ENCODE data around the gene ACSF2. TPM values are rescaled to one million over a fixed set of nuclear protein-coding genes. Genes with fewer than 3 reads are reported as not detected.
A peak's percentile ranks its signal among the peaks of the same experiment; 100 is the strongest.

ACSF2 gene
- total RNA-seq, 1 experiment from 2014 or later = 72.7 TPM

- Histone ChIP-seq H3K9me2 (replicated peaks; ENCODE audit: low read length) (no peaks in the 10 kb centered on the region), H3K27ac (ENCODE audit: low read length) (no peak overlapping the region), H3K4me3 (ENCODE audit: low read length) (no peak overlapping the region), H2AFZ (ENCODE audit: low read length) (no peak overlapping the region), H4K20me1 (ENCODE audit: low read length) (no peaks in the 10 kb centered on the region), H3K9ac (ENCODE audit: low read length) (no peak overlapping the region), H3K9me3 (ENCODE audit: low read length) (no peaks in the 10 kb centered on the region), H3K36me3 (ENCODE audit: low read depth, low read length) (peaks cover 3% of the 10 kb centered on the region; the same call in 1 of the 2 replicates), H3K79me2 (ENCODE audit: low read length) (0 out of 2 replicates have a peak, but pooled peaks cover 4% of the 10 kb centered on the region), H3K4me1 (ENCODE audit: insufficient read depth, low read length) (peaks cover 29% of the 10 kb centered on the region), H3K27me3 (ENCODE audit: low read length) (no peaks in the 10 kb centered on the region), H3F3A (ENCODE audit: low read length, unreplicated experiment) (no peaks in the 10 kb centered on the region), H3K4me2 (ENCODE audit: low read length) (no peak overlapping the region)
- CTCF ChIA-PET = interaction anchor here (0.6 to 1.0 kb wide), 2 partner anchors 14 to 43 kb away, joined by 3 to 4 read pairs; partner anchors contain the start of gene LRRC59
- ATAC-seq (peak; percentile 27), DNase-seq (peak; percentile 38)
- POLR2A ChIA-PET (ENCODE audit: unreplicated experiment) = no interaction called here
- BruUV-seq (replicated peaks) = no TSS peak
- intact Hi-C loops (cut with micrococcal nuclease) = no loop called here
- TF ChIP-seq EZH2 (IDR thresholded peaks at IDR 0.05; ENCODE audit: low read length, unreplicated experiment) (no peak), CTCF (conservative IDR thresholded peaks at IDR 0.05; ENCODE audit: low read depth, low read length) (no peak), EZH2phosphoT487 (IDR thresholded peaks at IDR 0.05; ENCODE audit: borderline replicate concordance, low read length) (no peak)
These were observed 14.3 kb downstream of the ACSF2 start for GRCh38 chr17:50440172-50440837.

- ChIA-PET POLR2A (ENCODE audit: unreplicated experiment) (no interaction called here), CTCF (interaction anchor here (1.0 kb wide), 1 partner anchor 44 kb away, joined by 4 read pairs; the partner anchor contains the start of gene LRRC59)
- Histone ChIP-seq H3K4me1 (ENCODE audit: insufficient read depth, low read length) (peaks cover 29% of the 10 kb centered on the region), H3K79me2 (ENCODE audit: low read length) (0 out of 2 replicates have a peak, but pooled peaks cover 4% of the 10 kb centered on the region), H3K27me3 (ENCODE audit: low read length) (no peaks in the 10 kb centered on the region), H2AFZ (ENCODE audit: low read length) (no peak overlapping the region), H3F3A (ENCODE audit: low read length, unreplicated experiment) (no peaks in the 10 kb centered on the region), H3K27ac (ENCODE audit: low read length) (no peak overlapping the region), H3K4me3 (ENCODE audit: low read length) (no peak overlapping the region), H3K9me3 (ENCODE audit: low read length) (no peaks in the 10 kb centered on the region), H4K20me1 (ENCODE audit: low read length) (no peaks in the 10 kb centered on the region), H3K9ac (ENCODE audit: low read length) (no peak overlapping the region), H3K9me2 (replicated peaks; ENCODE audit: low read length) (no peaks in the 10 kb centered on the region), H3K4me2 (ENCODE audit: low read length) (no peak overlapping the region), H3K36me3 (ENCODE audit: low read depth, low read length) (peaks cover 3% of the 10 kb centered on the region; the same call in 1 of the 2 replicates)
- no TSS peak for BruUV-seq (replicated peaks)
- TF ChIP-seq CTCF (conservative IDR thresholded peaks at IDR 0.05; ENCODE audit: low read depth, low read length) (no peak), EZH2phosphoT487 (IDR thresholded peaks at IDR 0.05; ENCODE audit: borderline replicate concordance, low read length) (no peak), EZH2 (IDR thresholded peaks at IDR 0.05; ENCODE audit: low read length, unreplicated experiment) (no peak)
- intact Hi-C loops (cut with micrococcal nuclease) = no loop called here
- DNase-seq = no peak
- no peak for ATAC-seq
These were observed 15.1 kb downstream of the ACSF2 start for GRCh38 chr17:50440838-50441829.

Measured in PC-3 (cell line).